HG03565 (cell line): Measurements from ENCODE around the gene TBC1D4.
"Not testable (repeated sequence)": the region's sequence is repeated elsewhere in the genome, so short reads cannot be mapped to it uniquely, and the experiment has no call there.

Experiments
- ATAC-seq: cut with Tn5 transposase; IDR thresholded peaks from one replicate; pipeline ENCODE4 v1.9.1; 2021; ENCODE audit warnings: mild to moderate bottlenecking, moderate library complexity; ENCODE audit not compliant: unreplicated experiment

TBC1D4 gene

DNA sequence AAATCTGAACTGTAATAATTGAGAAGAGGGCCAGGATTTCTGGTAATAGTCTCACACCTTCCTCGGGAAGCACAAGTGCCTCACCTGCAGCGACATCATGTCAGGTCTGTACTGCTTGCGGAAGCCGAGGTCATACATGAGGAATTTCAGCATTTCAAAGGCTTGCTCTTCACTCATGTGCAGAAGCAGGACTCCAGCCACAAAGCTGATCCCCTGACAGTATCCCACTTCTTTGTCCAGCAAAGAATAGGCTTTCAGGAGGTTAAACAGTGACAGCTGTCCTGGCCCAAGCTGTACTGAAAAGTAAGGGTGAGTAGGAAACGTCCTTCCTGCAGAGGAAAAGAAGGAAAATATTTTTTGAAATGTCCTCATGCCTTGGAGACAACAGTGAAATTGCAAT lies 182.7 kb downstream of the TBC1D4 start:
- ATAC-seq = no peak

DNA sequence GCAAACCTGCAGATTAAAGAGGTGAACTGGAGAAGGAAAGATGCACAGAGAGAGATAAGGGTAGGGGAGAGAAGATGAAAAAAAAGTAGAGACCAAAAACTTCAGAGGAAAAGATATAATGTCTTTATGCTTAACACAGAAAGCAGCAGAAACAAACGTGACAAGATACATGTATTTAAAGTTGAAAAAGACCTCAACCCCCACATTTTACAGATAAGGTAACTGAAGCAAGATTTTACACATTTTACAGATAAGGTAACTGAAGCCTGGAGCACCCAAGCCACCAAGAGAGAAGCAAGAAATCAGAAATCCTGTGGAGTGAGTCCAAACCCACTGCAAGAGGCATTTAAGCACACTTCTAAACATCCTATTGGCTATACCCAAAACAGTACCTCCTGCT lies 185.3 kb downstream of the TBC1D4 start:
- no peak for ATAC-seq

DNA sequence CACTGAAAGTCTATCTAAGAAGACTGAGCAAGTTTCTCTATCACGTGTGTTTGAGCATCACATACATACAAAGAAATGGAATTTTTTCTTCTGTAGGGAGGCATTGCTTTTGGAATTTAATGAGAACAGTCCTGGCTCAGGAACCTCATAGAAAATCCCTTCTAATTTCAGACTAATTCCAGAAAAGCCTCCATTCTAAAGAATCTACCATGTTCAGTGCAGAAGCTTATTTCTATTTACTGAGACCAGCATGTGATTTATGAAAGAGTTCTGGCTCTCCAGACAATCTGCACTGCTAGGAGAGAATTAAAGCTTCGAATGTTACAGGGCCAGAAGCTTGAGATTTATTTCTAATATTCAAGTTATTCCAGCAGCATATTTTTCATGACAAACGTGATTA lies 186.8 kb downstream of the TBC1D4 start:
- no peak for ATAC-seq

DNA sequence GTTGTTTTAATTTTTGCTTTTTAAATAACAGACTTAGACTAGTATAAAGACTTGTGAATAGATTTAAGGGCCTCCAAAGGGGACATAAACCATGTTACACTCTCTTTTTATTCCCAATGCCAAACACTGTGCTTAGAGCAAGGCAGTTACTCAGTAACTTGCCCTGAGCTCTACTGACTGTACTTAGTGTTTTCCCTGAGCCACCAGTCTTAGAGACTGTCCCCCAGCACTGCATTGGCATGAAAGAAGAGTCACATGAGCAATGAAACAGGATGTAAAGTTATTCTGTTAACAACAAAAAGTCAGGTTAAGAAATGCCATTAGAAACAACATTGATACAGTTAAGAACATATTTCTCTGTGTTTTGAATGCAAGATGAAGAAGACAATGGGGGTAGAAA lies 187.9 kb downstream of the TBC1D4 start:
- no peak for ATAC-seq

DNA sequence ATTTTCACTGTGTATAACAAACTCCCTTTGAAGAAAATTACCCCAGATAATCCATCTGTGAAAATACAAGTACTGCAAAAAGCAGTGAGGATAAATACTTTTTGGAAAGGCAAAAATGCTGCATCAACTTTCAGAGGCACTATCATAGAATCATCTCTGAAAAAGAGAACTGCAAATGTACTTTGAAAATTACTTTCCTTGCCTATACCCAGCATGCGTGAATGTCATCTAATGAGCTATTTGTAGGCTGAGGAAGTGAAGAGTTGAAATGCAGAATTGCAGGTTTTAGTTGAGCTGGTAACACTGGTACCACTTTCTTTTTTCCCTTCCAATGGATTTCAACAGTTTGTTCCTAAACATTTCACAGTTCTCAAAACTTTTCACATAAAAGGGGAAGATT lies 196.7 kb downstream of the TBC1D4 start:
- peak; percentile 63 for ATAC-seq

DNA sequence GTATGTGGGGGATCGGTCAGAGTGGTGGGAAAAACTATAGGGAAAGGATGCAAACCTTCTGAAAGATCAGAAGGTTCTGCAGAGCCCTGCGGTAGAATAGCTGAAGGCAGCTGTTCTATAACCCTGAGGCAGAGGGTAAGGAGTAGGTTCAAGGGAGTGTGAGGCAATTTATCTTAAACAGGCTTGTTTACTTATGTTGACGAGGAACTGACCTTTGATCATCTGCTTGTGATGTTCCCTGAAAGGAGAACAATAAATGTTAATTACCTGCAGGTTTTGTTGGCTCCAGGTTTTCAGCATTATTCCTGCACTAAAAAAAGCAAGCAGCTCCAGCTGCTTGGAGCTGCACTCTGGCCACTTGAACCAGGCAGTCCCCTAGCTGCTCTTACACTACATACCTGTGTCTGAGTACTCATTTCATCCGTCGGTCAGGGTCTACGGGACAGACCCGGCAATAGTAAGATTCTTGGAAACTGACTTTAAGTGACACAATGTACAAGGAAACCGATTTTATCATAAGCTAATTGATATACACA lies 202.1 kb downstream of the TBC1D4 start:
- no peak for ATAC-seq

DNA sequence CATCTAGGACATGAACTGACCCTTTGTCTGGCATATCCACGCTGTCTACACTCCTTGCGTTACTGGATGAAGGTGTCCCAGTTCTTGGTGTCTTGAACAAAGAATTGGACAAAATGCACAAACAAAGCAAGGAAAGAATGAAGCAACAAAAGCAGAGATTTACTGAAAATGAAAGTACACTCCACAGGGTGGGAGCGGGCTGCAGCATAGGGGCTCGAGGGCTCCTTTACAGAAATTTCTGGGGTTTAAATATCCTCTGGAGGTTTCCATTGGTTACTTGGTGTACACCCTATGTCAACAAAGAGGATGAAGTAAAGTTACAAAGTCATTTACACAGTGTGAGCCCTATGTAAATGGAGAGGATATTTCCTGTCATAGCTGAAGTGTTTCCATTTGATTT lies 208.3 kb downstream of the TBC1D4 start:
- ATAC-seq = not testable (repeated sequence)

DNA sequence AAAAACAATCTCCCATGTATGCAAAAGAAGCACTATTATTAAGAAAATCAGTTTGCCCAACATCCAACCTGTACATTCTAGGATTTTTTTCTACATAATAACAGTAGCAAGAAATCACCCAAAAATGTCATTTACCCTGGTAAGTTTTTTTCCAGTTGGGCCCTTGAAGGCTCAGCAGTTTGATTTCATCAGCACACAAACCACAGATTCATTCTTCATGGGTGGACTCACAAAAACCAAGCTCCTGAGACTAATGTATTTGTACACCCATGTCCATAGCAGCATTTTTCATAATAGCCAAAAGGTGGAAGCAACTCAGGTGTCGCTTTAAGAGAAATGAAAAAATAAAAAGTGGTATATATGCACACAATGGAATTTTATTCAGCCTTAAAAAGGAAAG lies 210.1 kb downstream of the TBC1D4 start:
- no peak for ATAC-seq

DNA sequence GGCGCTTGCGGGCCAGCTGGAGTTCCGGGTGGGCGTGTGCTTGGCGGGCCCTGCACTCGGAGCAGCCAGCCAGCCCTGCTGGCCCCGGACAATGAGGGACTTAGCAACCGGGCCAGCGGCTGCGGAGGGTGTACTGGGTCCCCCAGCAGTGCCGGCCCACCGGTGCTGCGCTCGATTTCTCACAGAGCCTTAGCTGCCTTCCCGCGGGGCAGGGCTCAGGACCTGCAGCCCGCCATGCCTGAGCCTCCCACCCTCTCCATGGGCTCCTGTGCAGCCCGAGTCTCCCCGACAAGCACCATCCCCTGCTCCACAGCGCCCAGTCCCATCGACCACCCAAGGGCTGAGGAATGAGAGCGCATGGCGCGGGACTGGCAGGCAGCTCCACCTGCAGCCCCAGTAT lies 213.5 kb downstream of the TBC1D4 start:
- ATAC-seq = not testable (repeated sequence)

DNA sequence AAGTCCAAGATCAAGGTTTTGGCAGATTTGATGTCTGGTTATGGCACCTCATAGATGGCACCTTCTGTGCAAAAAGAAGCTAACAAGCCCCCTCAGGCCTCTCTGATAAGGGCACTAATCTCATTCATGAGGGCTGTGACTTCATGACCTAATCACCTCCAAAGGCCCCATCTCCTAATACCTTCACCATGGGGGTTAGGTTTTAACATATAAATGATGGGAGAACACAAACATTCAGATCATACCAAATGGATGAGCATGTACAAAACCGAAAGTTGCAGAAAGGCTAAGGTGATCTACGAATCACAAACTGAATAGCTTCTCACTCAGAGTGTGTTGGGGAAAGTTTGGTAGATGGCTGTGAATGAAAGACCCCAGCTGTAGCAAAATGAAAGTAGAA lies 217.4 kb downstream of the TBC1D4 start:
- no peak for ATAC-seq

DNA sequence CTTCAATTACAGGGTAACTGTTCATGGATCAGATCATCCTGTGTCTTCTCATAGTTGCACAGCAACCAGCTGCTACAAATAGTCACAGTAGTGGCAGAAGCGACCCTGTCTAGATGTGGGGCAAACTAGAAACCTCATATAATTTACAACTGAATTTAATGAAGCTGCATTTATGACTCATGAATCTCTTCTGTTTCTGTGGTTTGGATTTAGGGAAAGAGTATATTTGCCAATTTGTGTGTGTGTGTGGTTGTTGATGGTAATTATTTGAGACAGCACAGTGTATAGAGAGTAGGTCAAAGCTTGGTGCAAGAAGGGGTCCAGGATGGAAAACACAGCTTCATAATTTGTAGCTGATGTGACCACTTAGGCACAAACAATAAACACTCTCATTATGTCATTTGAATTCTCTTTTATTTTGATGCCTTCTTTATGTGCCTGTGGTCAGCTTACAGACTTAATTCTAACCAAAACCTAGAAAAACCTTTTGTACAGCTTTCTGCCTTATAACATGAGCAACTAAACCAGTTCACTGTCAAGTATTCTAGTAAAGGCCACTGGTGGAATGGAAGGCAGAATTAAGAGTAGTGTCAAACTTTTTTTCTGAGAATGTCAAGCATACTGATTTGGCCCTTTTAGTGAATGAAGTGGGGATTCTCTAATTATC lies 218.1 kb downstream of the TBC1D4 start:
- ATAC-seq = no peak

DNA sequence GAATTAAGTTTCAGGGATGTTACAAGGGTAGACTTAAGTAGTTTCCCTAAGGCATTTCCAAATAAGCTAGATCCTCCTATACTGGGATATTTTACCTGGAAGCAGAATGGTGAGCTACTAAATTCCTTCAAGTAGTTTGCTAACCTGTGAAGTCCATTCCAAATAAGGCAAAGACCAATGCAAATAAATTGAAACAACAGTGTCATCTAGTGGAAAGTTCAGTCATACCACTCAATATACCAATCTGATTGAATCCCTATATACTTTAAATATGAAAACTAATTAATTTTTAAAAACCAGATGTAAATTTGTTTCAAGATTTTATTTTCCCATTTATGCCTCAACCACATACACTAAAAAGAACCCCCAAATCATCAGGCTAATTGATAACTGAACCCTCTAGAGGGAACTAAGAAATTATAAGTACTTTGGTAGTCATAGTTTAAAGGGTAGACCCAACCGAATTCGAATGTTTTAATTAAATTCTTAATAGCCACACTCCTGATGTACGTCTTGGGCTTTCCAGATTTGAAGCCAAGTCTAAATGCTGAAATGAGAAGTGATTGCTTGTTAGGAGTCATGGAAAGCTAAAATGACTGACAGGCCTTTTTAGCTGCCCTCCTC lies 223.7 kb downstream of the TBC1D4 start:
- peak; percentile 70 for ATAC-seq

DNA sequence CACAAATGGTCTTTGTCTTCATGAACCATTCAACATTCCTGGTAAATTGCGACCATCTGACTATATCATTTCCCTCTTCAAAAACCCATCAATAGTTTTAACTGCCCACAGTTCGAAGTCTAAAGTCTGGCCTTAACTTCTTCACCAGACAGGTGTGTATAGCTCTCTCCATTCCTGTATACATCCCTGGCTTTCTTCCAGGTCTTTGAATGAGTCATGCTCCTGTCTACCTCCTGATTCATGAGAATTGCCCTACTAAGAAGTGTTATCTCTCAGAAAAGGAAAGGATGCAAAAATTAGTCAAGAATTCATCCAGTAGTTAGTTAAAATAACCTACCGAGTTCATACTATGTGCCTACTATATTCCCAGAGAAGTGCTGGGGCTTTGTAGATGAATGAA lies 225.0 kb downstream of the TBC1D4 start:
- ATAC-seq = no peak

DNA sequence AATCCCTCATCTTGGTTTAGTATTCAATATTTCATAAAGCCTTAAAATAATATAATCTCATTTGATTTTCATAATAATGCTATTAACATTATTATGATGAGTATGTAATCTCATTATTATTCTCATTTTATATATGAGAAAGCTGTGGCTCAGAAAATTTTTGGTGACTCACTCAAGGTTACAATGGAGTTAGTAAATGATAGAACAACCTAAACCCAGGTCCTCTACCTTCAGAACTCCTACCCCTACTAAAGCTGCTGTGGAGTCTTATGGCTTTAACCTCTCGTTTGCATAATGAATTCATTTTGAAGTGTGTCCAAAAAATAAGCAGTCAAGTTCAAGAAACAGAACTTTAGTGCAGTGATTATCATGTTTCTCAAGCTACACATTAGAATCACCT lies 226.3 kb downstream of the TBC1D4 start:
- no peak for ATAC-seq

DNA sequence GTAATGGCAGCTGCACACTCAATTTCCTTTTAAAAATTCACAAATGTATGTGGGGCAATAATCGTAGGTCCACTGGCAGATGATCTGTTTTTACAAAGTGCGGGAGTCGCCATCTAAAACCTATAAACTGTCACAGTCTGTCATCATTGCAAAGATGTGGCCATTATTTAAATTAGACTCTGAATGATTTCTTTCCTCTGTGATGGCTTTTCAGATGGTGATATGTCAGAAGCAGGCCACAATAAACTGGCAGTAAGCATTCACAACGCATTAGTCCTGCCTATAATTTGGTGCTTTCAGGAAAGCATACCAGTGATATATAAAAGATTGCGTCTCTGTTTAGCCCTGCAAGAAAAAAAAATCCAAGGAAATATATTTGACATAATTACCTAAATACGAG lies 226.8 kb downstream of the TBC1D4 start:
- no peak for ATAC-seq

DNA sequence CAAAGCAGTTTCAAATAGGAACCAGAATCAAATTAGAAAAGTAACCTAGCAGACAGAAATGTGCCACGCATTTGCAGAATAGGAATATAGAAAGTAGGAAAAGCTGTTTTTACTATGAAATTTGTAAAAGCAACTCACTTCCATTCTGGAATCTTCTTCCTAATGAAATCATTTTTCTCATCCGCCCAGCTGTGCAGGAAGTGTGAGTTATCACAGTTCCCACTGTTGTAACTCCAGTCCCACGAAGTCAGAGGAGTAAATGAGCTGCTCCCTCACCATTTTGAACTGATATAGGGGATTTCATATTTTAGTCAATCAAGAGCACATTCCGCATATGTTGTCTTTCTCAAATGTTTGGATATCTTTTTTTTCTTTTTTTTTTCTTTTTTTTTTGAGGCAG lies 230.8 kb downstream of the TBC1D4 start:
- ATAC-seq = no peak

DNA sequence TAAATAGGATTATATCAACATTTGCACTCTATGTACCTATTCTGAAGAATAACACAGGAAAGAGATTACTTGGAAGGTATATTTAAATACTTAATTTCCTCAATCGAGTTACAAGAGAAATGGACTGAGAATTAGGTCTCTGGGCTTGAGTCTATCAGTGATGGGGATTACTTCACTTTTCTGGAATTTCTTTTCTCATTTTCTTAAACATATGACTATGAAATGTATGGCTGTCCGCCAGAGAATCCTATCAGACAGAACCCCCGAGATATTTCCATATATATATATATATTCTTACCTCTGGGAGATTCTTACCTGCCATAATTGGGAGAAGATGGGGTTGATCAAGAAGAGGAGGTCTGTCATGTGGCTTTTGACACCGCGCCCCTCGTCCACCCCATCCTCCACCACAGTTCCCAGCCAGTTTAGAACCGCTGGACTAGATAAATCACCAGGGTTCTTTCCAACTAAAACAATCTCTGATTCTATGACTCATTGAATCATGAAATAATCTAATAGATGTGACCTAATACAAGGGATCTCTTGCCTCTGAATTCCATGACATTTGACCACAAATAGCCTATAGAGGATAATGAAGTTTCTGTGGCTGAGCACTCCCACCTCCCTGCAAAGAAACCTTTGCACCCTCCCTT lies 231.3 kb downstream of the TBC1D4 start:
- no peak for ATAC-seq

DNA sequence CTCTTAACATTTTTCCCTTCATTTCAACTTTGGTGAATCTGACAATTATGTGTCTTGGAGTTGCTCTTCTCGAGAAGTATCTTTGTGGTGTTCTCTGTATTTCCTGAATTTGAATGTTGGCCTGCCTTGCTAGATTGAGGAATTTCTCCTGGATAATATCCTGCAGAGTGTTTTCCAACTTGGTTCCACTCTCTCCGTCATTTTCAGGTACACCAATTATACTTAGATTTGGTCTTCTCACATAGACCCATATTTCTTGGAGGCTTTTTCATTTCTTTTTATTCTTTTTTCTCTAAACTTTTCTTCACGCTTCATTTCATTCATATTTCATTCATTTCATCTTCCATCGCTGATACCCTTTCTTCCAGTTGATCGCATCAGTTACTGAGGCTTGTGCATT lies 236.4 kb downstream of the TBC1D4 start:
- not testable (repeated sequence) for ATAC-seq

DNA sequence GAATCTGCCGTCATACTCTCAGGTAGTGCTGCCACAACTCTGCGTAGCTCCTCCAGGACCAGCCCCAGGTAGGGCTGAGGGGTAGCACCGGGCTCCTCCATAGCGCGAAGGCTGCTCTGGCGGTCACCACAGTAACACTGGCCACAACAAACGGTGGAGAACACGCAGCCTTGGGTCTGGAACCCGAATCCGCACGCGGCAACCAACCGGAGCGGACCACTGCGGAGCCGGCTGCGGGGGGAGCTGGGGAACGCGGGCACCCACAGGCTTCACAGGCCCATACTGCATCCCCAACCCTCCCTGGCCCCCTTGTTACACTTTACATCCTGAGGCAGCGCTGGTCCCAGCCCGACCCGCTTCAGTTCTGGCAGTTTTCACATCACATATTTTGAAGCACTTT lies 241.7 kb downstream of the TBC1D4 start:
- not testable (repeated sequence) for ATAC-seq

DNA sequence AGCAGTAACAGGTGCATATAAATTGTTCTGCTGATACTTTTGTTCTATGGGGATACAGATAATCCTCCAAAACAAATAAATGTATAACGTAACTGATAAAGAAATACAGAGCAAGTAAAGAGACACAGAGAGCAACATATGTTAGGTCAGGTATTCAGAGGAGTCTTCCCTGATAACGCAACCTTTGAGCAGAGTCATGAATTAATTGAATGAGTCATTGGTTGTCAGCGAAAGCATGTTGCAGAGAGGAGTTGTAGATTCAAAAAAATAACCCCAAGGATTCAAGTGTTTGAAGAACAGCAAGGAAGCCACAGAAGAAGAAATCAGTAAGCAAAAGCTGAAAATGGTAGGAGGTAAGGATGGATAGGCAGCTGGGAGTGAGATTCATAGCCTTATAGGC lies 245.2 kb downstream of the TBC1D4 start:
- ATAC-seq = no peak
